Measurements from ENCODE around the gene HJV. TPM values are rescaled to one million over a fixed set of nuclear protein-coding genes. Genes with fewer than 3 reads are reported as not detected.
A peak's percentile ranks its signal among the peaks of the same experiment; 100 is the strongest.

HJV gene
- total RNA-seq, 4 donors from 2014 or later = 274 to 585 (median 420) TPM

DNA sequence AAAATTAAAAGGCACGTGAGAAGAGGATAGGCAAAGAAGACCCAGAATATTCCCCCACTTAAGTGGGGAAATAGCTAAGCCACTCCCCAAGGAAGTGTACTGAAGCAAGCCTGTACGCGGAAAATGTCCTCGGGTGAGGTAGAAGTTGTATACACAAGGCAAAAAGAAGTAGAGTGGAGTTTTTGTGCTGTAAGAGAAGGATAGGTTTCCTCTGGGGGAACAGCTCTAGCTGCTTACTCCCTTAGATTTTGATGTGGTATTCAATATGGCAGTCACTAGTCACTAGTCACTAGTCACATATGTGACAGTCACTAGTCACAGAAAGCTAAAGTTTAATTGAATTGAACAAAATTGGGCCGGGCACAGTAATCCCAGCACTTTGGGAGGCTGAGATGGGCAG, 32.8 kb downstream of the HJV start:
- in situ Hi-C loops (cut with MboI; ENCODE audit: low sequenced_read_pairs in 4 of 4) = no loop called here
- Histone ChIP-seq H3K36me3 (peaks cover under 1 to 14% of the 10 kb centered on the region in 2 donors), H3K9me3 (no peaks in the 10 kb centered on the region), H3K27ac (peak overlapping the region; percentile 95 to 99 (median 98)), H3K27me3 (no peaks in the 10 kb centered on the region), H3K4me1 (peaks cover 35 to 38% of the 10 kb centered on the region in 2 donors), H3K4me3 (no peak overlapping the region)
- intact Hi-C loops (cut with DNase I; ENCODE audit: low total_unique reads) = no loop called here
- DNase-seq (peak in 1 of 2 donors; percentile 10), ATAC-seq (no peak)
- TF ChIP-seq, protein P1, sequence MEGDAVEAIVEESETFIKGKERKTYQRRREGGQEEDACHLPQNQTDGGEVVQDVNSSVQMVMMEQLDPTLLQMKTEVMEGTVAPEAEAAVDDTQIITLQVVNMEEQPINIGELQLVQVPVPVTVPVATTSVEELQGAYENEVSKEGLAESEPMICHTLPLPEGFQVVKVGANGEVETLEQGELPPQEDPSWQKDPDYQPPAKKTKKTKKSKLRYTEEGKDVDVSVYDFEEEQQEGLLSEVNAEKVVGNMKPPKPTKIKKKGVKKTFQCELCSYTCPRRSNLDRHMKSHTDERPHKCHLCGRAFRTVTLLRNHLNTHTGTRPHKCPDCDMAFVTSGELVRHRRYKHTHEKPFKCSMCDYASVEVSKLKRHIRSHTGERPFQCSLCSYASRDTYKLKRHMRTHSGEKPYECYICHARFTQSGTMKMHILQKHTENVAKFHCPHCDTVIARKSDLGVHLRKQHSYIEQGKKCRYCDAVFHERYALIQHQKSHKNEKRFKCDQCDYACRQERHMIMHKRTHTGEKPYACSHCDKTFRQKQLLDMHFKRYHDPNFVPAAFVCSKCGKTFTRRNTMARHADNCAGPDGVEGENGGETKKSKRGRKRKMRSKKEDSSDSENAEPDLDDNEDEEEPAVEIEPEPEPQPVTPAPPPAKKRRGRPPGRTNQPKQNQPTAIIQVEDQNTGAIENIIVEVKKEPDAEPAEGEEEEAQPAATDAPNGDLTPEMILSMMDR (IDR thresholded peaks at IDR 0.05 in 4 of 5, conservative IDR thresholded peaks at IDR 0.05 in 1 of 5) = no peak
- TF ChIP-seq POLR2A (IDR thresholded peaks at IDR 0.05) = no peak

DNA sequence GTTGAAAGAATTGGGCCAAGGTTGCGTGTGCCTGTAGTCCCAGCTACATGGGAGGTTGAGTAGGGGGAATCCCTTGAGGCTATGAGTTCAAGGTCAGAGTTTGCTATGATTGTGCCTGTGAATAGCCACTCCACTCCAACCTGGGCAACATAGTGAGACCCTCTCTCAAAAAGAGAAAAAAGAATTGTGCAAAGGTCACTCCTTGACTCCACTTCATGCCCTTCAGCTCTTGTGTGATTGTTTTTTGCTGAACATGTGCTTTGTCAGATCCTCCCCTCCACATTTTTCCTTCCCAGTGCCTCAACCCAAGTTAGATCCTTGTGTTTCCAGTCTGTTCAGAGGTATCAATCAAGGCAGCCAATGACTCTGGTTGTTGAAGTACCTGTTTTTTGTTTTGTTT, 33.6 kb downstream of the HJV start:
- Histone ChIP-seq H3K4me1 (peaks cover 42 to 46% of the 10 kb centered on the region in 2 donors), H3K27me3 (no peaks in the 10 kb centered on the region), H3K9me3 (no peaks in the 10 kb centered on the region), H3K4me3 (no peak overlapping the region), H3K27ac (peak overlapping the region; percentile 95 to 99 (median 98)), H3K36me3 (peaks cover 0 to 6% of the 10 kb centered on the region in 2 donors)
- DNase-seq (peak in 1 of 2 donors; percentile 8), ATAC-seq (no peak)
- TF ChIP-seq POLR2A (IDR thresholded peaks at IDR 0.05) = no peak
- TF ChIP-seq, protein P1 (IDR thresholded peaks at IDR 0.05 in 4 of 5, conservative IDR thresholded peaks at IDR 0.05 in 1 of 5) = no peak
- in situ Hi-C loops (cut with MboI; ENCODE audit: low sequenced_read_pairs in 4 of 4) = no loop called here
- intact Hi-C loops (cut with DNase I; ENCODE audit: low total_unique reads) = no loop called here

DNA sequence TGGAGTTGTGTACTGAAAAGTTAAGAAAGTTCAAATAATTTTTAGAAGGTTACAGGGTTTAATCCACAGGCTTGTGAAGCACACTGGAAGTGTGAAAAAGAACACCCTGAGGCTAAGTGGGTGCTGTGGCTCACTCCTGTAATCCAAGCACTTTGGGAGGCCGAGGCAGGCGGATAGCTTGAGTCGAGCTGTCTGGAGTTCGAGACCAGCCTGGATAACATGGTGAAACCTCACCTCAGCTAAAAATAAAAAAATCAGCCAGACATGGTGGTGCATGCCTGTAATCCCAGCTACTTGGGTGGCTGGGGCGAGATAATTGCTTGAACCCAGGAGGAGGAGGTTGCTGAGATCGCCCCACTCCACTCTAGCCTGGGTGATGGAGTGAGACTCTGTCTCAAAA, 35.0 kb downstream of the HJV start:
- H3K9me3 ChIP-seq = no peaks in the 10 kb centered on the region
- in situ Hi-C loops (cut with MboI; ENCODE audit: low sequenced_read_pairs in 4 of 4) (no loop called here), intact Hi-C loops (cut with DNase I; ENCODE audit: low total_unique reads) (no loop called here)
- TF ChIP-seq POLR2A (IDR thresholded peaks at IDR 0.05) = no peak
- TF ChIP-seq, protein P1 (IDR thresholded peaks at IDR 0.05 in 4 of 5, conservative IDR thresholded peaks at IDR 0.05 in 1 of 5) = no peak
- H3K27ac ChIP-seq = peak overlapping the region; percentile 95 to 99 (median 98)
- peaks cover 56 to 59% of the 10 kb centered on the region in 2 donors for H3K4me1 ChIP-seq
- DNase-seq = peak in 1 of 2 donors; percentile 15
- H3K4me3 ChIP-seq = peak overlapping the region in 1 of 4 donors; percentile 19
- ATAC-seq = no peak
- no peaks in the 10 kb centered on the region for H3K27me3 ChIP-seq
- H3K36me3 ChIP-seq = no peaks in the 10 kb centered on the region

DNA sequence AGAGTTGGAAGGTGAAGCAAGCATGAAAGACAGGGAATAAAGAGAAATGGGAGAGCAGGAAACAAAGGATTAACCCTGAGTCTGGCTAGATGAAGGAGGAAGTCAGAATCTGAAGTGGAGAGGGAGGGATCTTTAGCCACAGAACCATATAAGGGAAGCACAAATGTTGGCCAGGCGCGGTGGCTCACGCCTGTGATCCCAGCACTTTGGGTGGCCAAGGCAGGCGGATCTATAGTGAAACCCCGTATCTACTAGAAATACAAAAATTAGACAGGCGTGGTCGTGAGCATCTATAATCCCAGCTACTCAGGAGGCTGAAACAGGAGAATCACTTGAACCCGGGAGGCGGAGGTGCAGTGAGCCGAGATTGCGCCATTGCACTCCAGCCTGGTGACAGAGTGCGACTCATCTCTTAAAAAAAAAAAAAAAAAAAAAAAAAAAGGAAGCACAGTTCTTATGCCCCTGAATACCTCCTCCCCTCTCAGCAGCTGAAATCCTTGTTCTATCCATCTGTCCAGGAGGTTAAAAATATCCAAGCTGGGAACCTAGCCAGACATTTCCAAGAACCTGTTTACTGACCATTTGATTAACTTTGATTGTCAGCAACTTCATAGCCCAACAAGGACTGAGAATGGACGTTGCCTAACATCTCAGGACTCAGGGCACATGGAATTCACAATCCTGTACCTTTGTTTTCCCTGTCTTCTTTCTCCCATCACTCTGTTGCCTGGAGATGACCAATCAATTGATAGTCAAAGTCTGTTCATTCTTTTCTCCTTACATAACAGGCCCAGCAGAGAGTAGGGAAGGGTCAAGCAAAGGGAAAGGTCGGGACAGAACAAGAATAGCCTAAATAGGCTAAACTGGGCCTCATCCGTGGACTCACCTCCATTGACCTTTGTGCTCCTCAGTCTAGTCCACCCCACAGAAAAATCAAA, 35.8 kb downstream of the HJV start:
- Histone ChIP-seq H3K4me3 (peak overlapping the region; percentile 30 to 53 (median 44)), H3K9me3 (no peaks in the 10 kb centered on the region), H3K27me3 (no peaks in the 10 kb centered on the region), H3K36me3 (no peaks in the 10 kb centered on the region), H3K27ac (peak overlapping the region; percentile 95 to 99 (median 98)), H3K4me1 (peaks cover 64 to 67% of the 10 kb centered on the region in 2 donors)
- TF ChIP-seq POLR2A (IDR thresholded peaks at IDR 0.05) = peak; percentile 37 to 59
- TF ChIP-seq, protein P1 (IDR thresholded peaks at IDR 0.05 in 4 of 5, conservative IDR thresholded peaks at IDR 0.05 in 1 of 5) = no peak
- ATAC-seq (peak; percentile 59), DNase-seq (peak; percentile 86 to 92)
- in situ Hi-C loops (cut with MboI; ENCODE audit: low sequenced_read_pairs in 4 of 4) (no loop called here), intact Hi-C loops (cut with DNase I; ENCODE audit: low total_unique reads) (no loop called here)
